Glomerular visceral epithelial cell (primary cell): ENCODE measurements around the gene PCA3.
A peak's percentile ranks its signal among the peaks of the same experiment; 100 is the strongest.

Source experiments
- DNase-seq: peaks from one replicate; pipeline ENCODE4 v3.0.0-alpha.2; 2016; ENCODE audit errors: extremely low spot score

Gene PCA3

DNA sequence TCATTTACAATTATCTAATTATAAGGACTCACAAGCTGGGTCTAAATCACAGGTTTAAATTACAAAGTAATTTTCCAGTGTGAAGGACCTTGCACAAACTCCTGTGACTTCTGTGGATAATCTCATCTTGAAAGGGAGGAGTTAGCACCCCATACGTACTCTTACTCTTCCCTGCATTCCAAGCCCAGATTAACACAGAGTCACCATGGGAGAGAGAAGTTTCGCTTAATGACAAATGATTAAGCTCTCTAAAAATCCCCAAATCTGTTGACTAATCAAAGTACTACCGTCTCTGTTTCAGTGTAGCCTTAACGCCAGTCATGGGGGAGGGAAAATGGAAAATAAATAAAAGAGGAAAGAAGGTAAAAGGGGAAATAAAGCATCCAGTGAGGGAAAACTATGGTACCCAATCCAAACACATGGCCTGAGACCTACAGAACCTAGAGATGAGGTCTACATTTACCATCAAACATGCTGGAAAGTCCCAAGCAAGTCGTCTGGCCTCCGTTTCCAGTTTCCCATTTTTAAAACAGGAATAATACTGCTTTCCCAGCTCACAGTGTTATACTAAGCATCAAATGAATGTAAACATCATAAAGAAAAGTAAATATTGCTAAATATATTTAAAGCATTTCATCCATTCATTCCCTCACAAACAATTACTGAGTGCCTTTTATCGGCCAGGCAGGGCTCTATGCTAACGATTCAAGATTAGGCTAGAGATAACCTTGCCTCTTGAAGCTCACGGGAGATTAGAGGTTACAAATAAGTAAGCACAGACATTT, 63.2 kb downstream of the PCA3 start:
- no peak for DNase-seq

DNA sequence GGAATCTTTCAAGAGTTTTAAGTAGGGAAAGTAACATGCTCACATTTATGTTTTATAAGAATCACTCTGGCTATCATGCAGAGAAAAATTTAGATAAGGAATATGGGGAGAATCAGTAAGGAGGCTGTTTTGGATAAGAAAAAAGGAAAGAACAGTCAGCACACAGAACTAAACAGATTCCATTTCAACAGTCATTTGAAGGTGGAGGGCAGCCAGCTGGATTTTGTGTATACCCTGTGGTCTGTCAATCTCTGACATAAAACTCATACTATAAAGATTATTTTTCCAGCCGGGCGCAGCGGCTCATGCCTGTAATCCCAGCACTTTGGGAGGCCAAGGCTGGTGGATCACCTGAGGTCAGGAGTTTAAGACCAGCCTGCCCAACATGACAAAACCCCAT, 64.2 kb downstream of the PCA3 start:
- no peak for DNase-seq

DNA sequence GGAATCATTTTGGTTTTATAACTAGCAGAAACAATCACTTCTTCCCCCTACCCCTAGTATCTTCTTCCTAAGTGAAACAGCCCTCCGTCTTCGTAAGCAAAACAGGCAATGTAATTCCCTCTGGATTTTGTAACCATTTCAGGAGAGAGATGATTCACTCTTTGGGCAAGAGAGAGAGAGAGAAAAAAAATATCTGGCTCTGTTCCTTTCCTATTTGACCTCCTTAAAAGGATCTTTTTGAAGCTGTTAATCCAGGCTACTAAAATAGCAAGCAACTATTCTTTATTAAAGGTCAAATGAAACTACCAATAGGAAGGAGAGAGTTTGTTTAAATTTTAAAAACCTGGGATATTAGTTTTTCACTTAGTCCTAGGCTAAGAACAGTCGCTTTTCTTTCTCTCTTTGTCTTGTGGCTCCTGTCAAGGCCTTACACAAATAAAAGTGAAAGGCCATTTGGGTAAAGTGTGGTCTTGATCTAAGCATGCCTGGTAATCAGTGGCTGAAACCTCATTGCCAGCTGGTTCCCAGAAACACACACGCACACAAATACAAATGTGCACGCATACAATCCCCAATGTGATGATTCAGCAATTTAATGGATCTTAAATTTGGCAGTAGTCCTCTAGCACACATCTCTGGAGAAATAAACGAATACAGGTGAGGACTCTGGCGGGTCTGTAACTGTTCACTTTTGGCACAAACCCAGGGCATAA, 71.5 kb downstream of the PCA3 start:
- DNase-seq, result peak; percentile 31
